HepG2 (cell line): ENCODE measurements around the gene KIAA0232. TPM values are rescaled to one million over a fixed set of nuclear protein-coding genes. Genes with fewer than 3 reads are reported as not detected.

ENCODE experiments used
- AFF4 ChIP-seq: sonication (generic); formaldehyde crosslinking; IDR thresholded peaks from 2 replicates; pipeline ENCODE4 v1.4.0; 2020; ENCODE audit warnings: missing genetic modification reagents
- ARNT2 ChIP-seq: sonication (generic); formaldehyde crosslinking; IDR thresholded peaks from 2 replicates; pipeline ENCODE4 v1.8.0; 2022; ENCODE audit warnings: mild to moderate bottlenecking, low read depth, missing genetic modification reagents, moderate library complexity
- BORCS8-MEF2B ChIP-seq: sonication (generic); formaldehyde crosslinking; IDR thresholded peaks from 2 replicates; pipeline ENCODE4 v1.8.0; 2022; ENCODE audit warnings: mild to moderate bottlenecking, missing genetic modification reagents
- BRD4 ChIP-seq: sonication (generic); formaldehyde crosslinking; IDR thresholded peaks from 2 replicates; pipeline ENCODE4 v1.4.0; 2020; ENCODE audit warnings: missing genetic modification reagents
- FOXO4 ChIP-seq: sonication (generic); formaldehyde crosslinking; conservative IDR thresholded peaks from 2 replicates; pipeline ENCODE4 v1.8.1; 2023; ENCODE audit warnings: missing genetic modification reagents
- RARA ChIP-seq: IDR thresholded peaks from 2 replicates; pipeline ENCODE4 v1.6.1; 2016; ENCODE audit warnings: missing genetic modification reagents, missing compliant biosample characterization
- SIN3B ChIP-seq: fragments of 150-350 bp; IDR thresholded peaks from 2 replicates; pipeline ENCODE4 v1.6.1; 2014; ENCODE audit warnings: low read length
- YEATS2 ChIP-seq: sonication (generic); formaldehyde crosslinking; IDR thresholded peaks from 2 replicates; pipeline ENCODE4 v1.4.0; 2020; ENCODE audit warnings: missing genetic modification reagents, borderline replicate concordance
- ZC3H13 ChIP-seq: sonication (generic); formaldehyde crosslinking; IDR thresholded peaks from 2 replicates; pipeline ENCODE4 v1.8.1; 2023; ENCODE audit warnings: mild to moderate bottlenecking, missing genetic modification reagents, moderate library complexity
- ZNF142 ChIP-seq: sonication (generic); formaldehyde crosslinking; IDR thresholded peaks from 2 replicates; pipeline ENCODE4 v1.4.0; 2020; ENCODE audit warnings: missing genetic modification reagents
- ZNF225 ChIP-seq: sonication (generic); formaldehyde crosslinking; IDR thresholded peaks from 2 replicates; pipeline ENCODE4 v1.4.0; 2020; ENCODE audit warnings: mild to moderate bottlenecking, missing genetic modification reagents
- ZNF3 ChIP-seq: IDR thresholded peaks from 2 replicates; pipeline ENCODE4 v1.7.0; 2017; ENCODE audit warnings: inconsistent platforms
- ZNF317 ChIP-seq: sonication (generic); formaldehyde crosslinking; IDR thresholded peaks from 2 replicates; pipeline ENCODE4 v1.5.0; 2020; ENCODE audit warnings: mild to moderate bottlenecking, missing genetic modification reagents
- ZNF329 ChIP-seq: sonication (generic); formaldehyde crosslinking; IDR thresholded peaks from 2 replicates; pipeline ENCODE4 v1.9.0; 2021; ENCODE audit warnings: low read depth, mild to moderate bottlenecking, missing genetic modification reagents
- ZNF414 ChIP-seq: sonication (generic); formaldehyde crosslinking; IDR thresholded peaks from 2 replicates; pipeline ENCODE4 v1.5.0; 2020; ENCODE audit warnings: missing genetic modification reagents
- ZNF441 ChIP-seq: sonication (generic); formaldehyde crosslinking; IDR thresholded peaks from 2 replicates; pipeline ENCODE4 v1.7.0; 2021; ENCODE audit warnings: missing genetic modification reagents, borderline replicate concordance
- ZNF569 ChIP-seq: sonication (generic); formaldehyde crosslinking; IDR thresholded peaks from 2 replicates; pipeline ENCODE4 v1.5.0; 2020; ENCODE audit warnings: mild to moderate bottlenecking, missing genetic modification reagents, moderate library complexity, borderline replicate concordance
- ZNF672 ChIP-seq: sonication (generic); formaldehyde crosslinking; IDR thresholded peaks from 2 replicates; pipeline ENCODE4 v1.8.1; 2022; ENCODE audit warnings: missing genetic modification reagents
- polyA plus RNA-seq, 8 experiments: library from polyadenylated mRNA; depleted of rRNA in 3 of 8; stranded (reverse) in 7 of 8; unstranded in 1 of 8; fragments of >200 nt; fragmentation: Illumina TruSeq in 4 of 8; extraction: Trizol in 4 of 8; gene quantifications; 2 replicates each; pipeline versions ENCODE4 v1.2.1 to v1.2.3, GENCODE V29; 2011 to 2016; ENCODE audit warnings: low read depth in 4 of 8, missing spikeins in 1 of 8, mixed read lengths in 1 of 8; ENCODE audit not compliant: insufficient read depth in 1 of 8
- total RNA-seq, 5 experiments: library from RNA; depleted of rRNA; stranded (reverse); fragments of >200 nt; fragmentation: Illumina TruSeq; extraction: Trizol; gene quantifications; 2 replicates each; pipeline ENCODE4 v1.2.3, GENCODE V29; 2016; ENCODE audit warnings: low read depth in 1 of 5

KIAA0232 gene
- total and polyA plus RNA-seq, 2 of the 13 experiments (the other 11 are each of a cell fraction or from before 2014, with no cell fraction given) = 7.8 to 17.1 TPM

GRCh38 chr4:6917461-6918271 is 135.1 kb downstream of the KIAA0232 start (continued):
- peak; percentile 93 for TF ChIP-seq RARA (CRISPR knock-in tag)
- peak; percentile 65 for TF ChIP-seq ZNF142
- TF ChIP-seq ZNF317 = peak; percentile 85
- no peak for TF ChIP-seq AFF4 (CRISPR knock-in tag)
- TF ChIP-seq BORCS8-MEF2B = peak; percentile 97
- no peak for TF ChIP-seq ZNF3 (CRISPR knock-in tag)
- TF ChIP-seq ZNF414 (CRISPR knock-in tag) = peak; percentile 41; the same call in 1 of the 2 replicates
- no peak for TF ChIP-seq ZNF672 (CRISPR knock-in tag)
- no peak for TF ChIP-seq ZNF569 (CRISPR knock-in tag)
- peak; percentile 60; the same call in 1 of the 2 replicates for TF ChIP-seq YEATS2 (CRISPR knock-in tag)
- 0 out of 2 replicates have a peak, but pooled peaks have one; percentile 63 for TF ChIP-seq BRD4 (CRISPR knock-in tag)
- 0 out of 2 replicates have a peak, but pooled peaks have one; percentile 47 for TF ChIP-seq ARNT2 (CRISPR knock-in tag)
- no peak for TF ChIP-seq SIN3B
- peak; percentile 29; the same call in 1 of the 2 replicates for TF ChIP-seq ZNF225
- peak; percentile 88 for TF ChIP-seq ZNF441 (CRISPR knock-in tag)
- TF ChIP-seq ZC3H13 = peak; percentile 59; the same call in 1 of the 2 replicates
- TF ChIP-seq ZNF329 (CRISPR knock-in tag) = peak; percentile 45; the same call in 1 of the 2 replicates
- TF ChIP-seq FOXO4 (CRISPR knock-in tag) = no peak
